Small intestine (tissue), 7 donors: Measurements from ENCODE around the gene RBM10. TPM values are rescaled to one million over a fixed set of nuclear protein-coding genes. Genes with fewer than 3 reads are reported as not detected.

Experiments used
- DNase-seq, 2 donors: peaks; one replicate each; pipeline versions ENCODE4 v3.0.0 to v3.0.0-alpha.2; 2013
- FAIRE-seq: peaks from 2 replicates; lab custom pipeline; 2012; peaks lifted over from hg19 to GRCh38; lab: Jason Lieb, UNC
- H3K27ac ChIP-seq, 3 donors: one replicate each; pipeline ENCODE4 v1.5.1; 2013; ENCODE audit warnings: low read length in 2 of 3, mild to moderate bottlenecking in 2 of 3, control low read depth in 1 of 3, inconsistent platforms in 1 of 3, low read depth in 1 of 3, moderate library complexity in 1 of 3
- H3K27me3 ChIP-seq, 3 donors: one replicate each; pipeline ENCODE4 v1.6.1; 2013; ENCODE audit warnings: low read length in 3 of 3, inconsistent platforms in 1 of 3; ENCODE audit not compliant: control insufficient read depth in 3 of 3, insufficient read depth in 3 of 3
- H3K36me3 ChIP-seq, 3 donors: one replicate each; pipeline ENCODE4 v1.6.1; 2013; ENCODE audit warnings: low read length in 3 of 3, inconsistent platforms in 1 of 3, low read depth in 1 of 3, mild to moderate bottlenecking in 1 of 3, moderate library complexity in 1 of 3; ENCODE audit not compliant: control insufficient read depth in 3 of 3, insufficient read depth in 2 of 3
- H3K4me1 ChIP-seq, 3 donors: one replicate each; pipeline ENCODE4 v1.6.1; 2013; ENCODE audit warnings: low read length in 2 of 3, inconsistent platforms in 1 of 3, low read depth in 1 of 3, mild to moderate bottlenecking in 1 of 3, moderate library complexity in 1 of 3; ENCODE audit not compliant: control insufficient read depth in 3 of 3, insufficient read depth in 2 of 3
- H3K4me3 ChIP-seq, 3 donors: one replicate each; pipeline ENCODE4 v1.5.1; 2013; ENCODE audit warnings: low read length in 3 of 3, control low read depth in 1 of 3, inconsistent platforms in 1 of 3, low read depth in 1 of 3, mild to moderate bottlenecking in 1 of 3, moderate library complexity in 1 of 3
- H3K9me3 ChIP-seq, 2 donors: one replicate each; pipeline ENCODE4 v1.6.1; 2013; ENCODE audit warnings: low read depth in 1 of 2, low read length in 1 of 2; ENCODE audit not compliant: control insufficient read depth in 2 of 2, insufficient read depth in 1 of 2
- WGBS, 3 donors: extraction: QIAGEN DNeasy Blood & Tissue Kit; methylation state at CpG; one replicate each; pipeline ENCODE4 v1.1.7; 2013; 5-methylcytosine and 5-hydroxymethylcytosine counted together
- polyA plus RNA-seq, 4 donors: library from polyadenylated mRNA; stranded (reverse) in 3 of 4; unstranded in 1 of 4; fragments of 200-250 nt in 3 of 4; fragments of 120-200 nt in 1 of 4; gene quantifications; one replicate each; pipeline versions ENCODE4 v1.2.1 to v1.2.3, GENCODE V29; 2013
- donor health status: healthy with polysubstance abuse.
- donor health status: control.
- donor health status: control.
- donor health status: Bipolar disorder and iron deficiency.
- donor health status: healthy.

Gene RBM10
- polyA plus RNA-seq, 4 donors = 27.8 to 41.2 (median 35.7) TPM

DNA sequence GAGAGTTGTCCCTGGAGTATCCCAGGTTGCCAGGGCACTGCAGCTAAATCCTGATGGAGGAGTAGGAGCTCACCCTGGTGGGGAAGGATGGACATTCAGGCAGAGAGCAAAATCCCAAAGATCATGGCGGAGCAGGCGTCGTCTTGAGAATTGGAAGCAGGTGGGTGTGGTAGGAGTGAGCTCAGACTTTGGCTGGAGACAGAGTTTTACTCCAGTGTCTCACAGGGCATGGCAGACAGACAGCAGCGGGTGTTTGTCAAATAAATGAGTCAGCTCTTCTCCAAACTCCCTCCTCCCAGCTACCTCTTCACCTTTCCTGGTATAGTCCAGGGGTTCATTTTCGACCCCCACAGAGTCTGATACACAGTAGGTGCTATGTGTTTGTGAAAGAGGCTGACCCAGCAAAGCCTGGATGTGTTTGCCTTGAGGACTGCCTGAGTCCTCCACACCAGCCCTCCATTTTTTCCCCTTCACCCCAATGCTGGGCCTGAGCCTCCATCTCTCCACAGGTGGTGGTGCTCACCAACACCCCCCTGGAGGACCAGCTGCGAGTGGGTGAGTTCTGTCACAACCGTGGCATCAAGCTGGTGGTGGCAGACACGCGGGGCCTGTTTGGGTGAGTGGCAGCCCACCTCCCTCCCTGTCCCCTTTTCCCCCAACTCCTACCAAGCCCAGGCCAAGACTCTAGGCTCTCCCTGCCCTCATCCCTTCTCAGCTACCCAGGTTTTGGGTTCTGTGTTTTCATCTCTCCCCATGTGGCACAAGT is 55.5 kb downstream of the RBM10 start:
- H3K36me3 ChIP-seq = peaks cover 12 to 84% (median 44%) of the 10 kb centered on the region in 3 donors
- peak overlapping the region in 2 of 3 donors; percentile 31 to 69 for H3K27ac ChIP-seq
- peaks cover 0 to 46% (median 5%) of the 10 kb centered on the region in 3 donors for H3K4me1 ChIP-seq
- 57 to 80% (median 65%) methylated on average over 8 to 9 of the region's 9 CpGs for WGBS, 3 donors
- DNase-seq (peak; percentile 34 to 68), FAIRE-seq (no peak)
- H3K4me3 ChIP-seq = no peak overlapping the region
- no peaks in the 10 kb centered on the region for H3K9me3 ChIP-seq
- H3K27me3 ChIP-seq = no peaks in the 10 kb centered on the region

DNA sequence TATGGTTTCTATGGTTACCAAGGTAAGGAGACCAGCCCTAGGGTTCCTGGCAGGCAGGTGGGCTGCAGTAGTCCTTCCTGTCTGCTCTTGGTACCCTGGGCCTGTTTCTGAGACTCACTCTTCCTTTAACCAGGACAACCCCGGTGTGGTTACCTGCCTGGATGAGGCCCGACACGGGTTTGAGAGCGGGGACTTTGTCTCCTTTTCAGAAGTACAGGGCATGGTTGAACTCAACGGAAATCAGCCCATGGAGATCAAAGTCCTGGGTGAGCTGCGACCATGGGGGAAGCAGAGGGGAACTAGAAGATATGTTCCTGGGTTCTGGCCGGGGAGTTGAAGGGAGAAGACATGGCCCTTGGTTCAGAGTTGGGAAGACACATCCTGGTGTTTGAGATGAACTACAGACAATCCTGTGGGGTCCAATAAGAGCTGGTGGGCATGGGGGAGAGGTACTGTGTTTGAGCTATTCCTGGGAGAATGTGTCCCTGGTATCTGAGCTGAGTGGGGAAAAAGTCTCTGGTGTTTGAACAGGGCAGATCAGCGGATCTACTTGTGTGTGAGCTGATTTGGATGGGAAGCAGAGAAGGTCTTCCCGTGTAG is 56.4 kb downstream of the RBM10 start:
- Histone ChIP-seq H3K9me3 (no peaks in the 10 kb centered on the region), H3K27me3 (no peaks in the 10 kb centered on the region), H3K36me3 (peaks cover 16 to 83% (median 51%) of the 10 kb centered on the region in 3 donors), H3K4me1 (peaks cover 0 to 37% (median 0%) of the 10 kb centered on the region in 3 donors), H3K27ac (peak overlapping the region in 2 of 3 donors; percentile 31 to 69), H3K4me3 (no peak overlapping the region)
- 57 to 70% (median 69%) methylated on average over 8 to 9 of the region's 9 CpGs for WGBS, 3 donors
- no peak for FAIRE-seq
- peak in 1 of 2 donors; percentile 63 for DNase-seq

DNA sequence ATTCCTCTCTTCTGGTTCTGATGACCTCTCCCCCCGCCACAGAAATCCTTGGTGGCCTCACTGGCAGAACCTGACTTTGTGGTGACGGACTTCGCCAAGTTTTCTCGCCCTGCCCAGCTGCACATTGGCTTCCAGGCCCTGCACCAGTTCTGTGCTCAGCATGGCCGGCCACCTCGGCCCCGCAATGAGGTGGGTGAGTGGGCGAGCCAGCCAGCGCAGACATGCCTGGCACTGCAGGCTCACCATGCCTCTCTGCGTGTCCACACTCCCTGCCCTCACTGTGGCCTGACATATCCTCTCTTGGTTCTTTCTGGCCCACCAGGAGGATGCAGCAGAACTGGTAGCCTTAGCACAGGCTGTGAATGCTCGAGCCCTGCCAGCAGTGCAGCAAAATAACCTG is 57.3 kb downstream of the RBM10 start:
- WGBS, 3 donors = 94 to 98% (median 97%) methylated on average over 11 of the region's 11 CpGs
- H3K36me3 ChIP-seq = peaks cover 18 to 86% (median 57%) of the 10 kb centered on the region in 3 donors
- FAIRE-seq = no peak

DNA sequence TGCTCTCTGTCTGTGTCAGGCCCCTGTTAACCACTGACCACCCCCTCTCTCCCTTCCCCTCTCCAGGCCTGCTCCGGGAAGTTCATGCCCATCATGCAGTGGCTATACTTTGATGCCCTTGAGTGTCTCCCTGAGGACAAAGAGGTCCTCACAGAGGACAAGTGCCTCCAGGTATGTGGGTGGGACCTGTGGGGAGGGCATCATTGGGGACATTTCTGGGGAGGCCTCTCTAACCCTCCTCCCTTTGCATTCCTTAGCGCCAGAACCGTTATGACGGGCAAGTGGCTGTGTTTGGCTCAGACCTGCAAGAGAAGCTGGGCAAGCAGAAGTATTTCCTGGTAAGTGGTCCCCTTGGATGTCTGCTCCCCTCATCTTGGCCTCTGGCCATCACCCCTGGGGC is 57.9 kb downstream of the RBM10 start:
- whole genome bisulfite sequencing, 3 donors = 69 to 100% (median 89%) methylated on average over 1 to 4 of the region's 4 CpGs
- peaks cover 19 to 83% (median 57%) of the 10 kb centered on the region in 3 donors for H3K36me3 ChIP-seq
- no peak for FAIRE-seq
- no peak for DNase-seq
- no peaks in the 10 kb centered on the region for H3K9me3 ChIP-seq
- no peak overlapping the region for H3K4me3 ChIP-seq
- no peaks in the 10 kb centered on the region for H3K27me3 ChIP-seq
- peaks cover 0 to 31% (median 0%) of the 10 kb centered on the region in 3 donors for H3K4me1 ChIP-seq
- H3K27ac ChIP-seq = no peak overlapping the region

More for the DNA sequence above, 57.3 kb downstream of the RBM10 start:
- no peaks in the 10 kb centered on the region for H3K9me3 ChIP-seq
- no peaks in the 10 kb centered on the region for H3K27me3 ChIP-seq
- H3K27ac ChIP-seq = no peak overlapping the region
- H3K4me3 ChIP-seq = no peak overlapping the region
- DNase-seq = no peak
- H3K4me1 ChIP-seq = peaks cover 0 to 35% (median 0%) of the 10 kb centered on the region in 3 donors

DNA sequence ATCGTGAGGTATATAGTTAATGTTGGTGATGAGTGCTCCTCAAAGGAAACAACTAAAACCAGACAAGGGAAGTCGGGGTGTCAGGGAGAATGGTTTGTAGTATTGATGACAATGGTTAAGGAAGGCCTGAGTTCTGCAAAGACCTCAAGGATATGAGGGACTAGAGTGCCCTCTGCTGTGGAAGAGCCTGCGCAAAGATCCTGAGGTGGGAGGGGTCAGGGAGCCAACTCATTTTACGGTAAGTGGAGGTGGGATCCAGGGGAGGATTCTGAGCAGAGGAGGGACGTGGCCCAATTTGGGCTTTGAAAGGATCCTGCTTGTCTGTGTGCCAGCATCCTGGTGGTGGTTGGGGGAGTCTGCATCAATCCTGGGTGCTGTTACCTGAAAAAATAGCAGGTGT is 59.9 kb downstream of the RBM10 start:
- peaks cover 0 to 19% (median 0%) of the 10 kb centered on the region in 3 donors for H3K4me1 ChIP-seq
- H3K36me3 ChIP-seq = peaks cover 22 to 81% (median 52%) of the 10 kb centered on the region in 3 donors
- H3K27me3 ChIP-seq = no peaks in the 10 kb centered on the region
- no peak overlapping the region for H3K4me3 ChIP-seq
- 74 to 92% (median 80%) methylated on average over 5 of the region's 5 CpGs for WGBS, 3 donors
- DNase-seq (no peak), FAIRE-seq (no peak)
- H3K9me3 ChIP-seq = no peaks in the 10 kb centered on the region
- H3K27ac ChIP-seq = no peak overlapping the region

DNA sequence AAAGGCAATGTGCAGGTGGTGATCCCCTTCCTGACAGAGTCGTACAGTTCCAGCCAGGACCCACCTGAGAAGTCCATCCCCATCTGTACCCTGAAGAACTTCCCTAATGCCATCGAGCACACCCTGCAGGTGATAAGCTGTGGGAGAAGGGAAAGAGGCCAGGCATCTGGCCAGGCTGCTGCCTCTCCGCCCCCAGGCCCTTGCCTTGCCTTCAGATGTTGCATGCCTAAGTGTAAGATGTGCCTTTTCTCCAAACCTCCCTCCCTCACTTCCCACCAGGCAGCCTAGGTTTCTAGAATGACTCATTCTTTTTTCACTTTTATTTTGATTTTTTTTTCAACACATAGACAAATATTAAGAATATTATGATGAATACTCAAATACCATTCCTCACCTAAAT is 61.3 kb downstream of the RBM10 start:
- 64 to 84% (median 80%) methylated on average over 3 of the region's 3 CpGs for WGBS, 3 donors
- no peak for DNase-seq
- Histone ChIP-seq H3K27ac (no peak overlapping the region), H3K27me3 (no peaks in the 10 kb centered on the region), H3K4me1 (peaks cover 0 to 6% (median 0%) of the 10 kb centered on the region in 3 donors), H3K9me3 (no peaks in the 10 kb centered on the region), H3K36me3 (peaks cover 19 to 79% (median 52%) of the 10 kb centered on the region in 3 donors), H3K4me3 (no peak overlapping the region)
- no peak for FAIRE-seq

DNA sequence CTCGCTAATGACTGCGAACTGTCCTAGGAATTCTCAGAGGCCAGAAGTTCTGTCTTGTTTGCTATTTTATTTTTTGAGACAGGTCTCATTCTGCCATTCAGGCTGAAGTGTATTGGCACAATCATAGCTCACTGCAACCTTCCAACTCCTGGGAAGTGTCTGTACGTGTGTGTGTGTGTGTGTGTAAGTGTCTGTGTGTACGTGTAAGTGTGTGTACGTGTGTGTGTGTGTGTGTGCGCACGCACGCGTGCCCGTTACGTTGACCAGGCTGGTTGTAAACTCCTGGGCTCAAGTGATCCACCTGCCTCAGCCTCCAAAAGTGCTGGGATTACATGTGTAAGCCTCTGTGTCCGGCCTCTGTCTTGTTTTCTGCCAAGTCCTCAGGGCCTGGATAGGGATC is 63.1 kb downstream of the RBM10 start:
- no peak overlapping the region for H3K27ac ChIP-seq
- H3K36me3 ChIP-seq = peaks cover 16 to 71% (median 52%) of the 10 kb centered on the region in 3 donors
- no peaks in the 10 kb centered on the region for H3K4me1 ChIP-seq
- no peaks in the 10 kb centered on the region for H3K9me3 ChIP-seq
- 84 to 90% (median 89%) methylated on average over 12 of the region's 12 CpGs for WGBS, 3 donors
- H3K27me3 ChIP-seq = no peaks in the 10 kb centered on the region
- FAIRE-seq = no peak
- DNase-seq = no peak
- H3K4me3 ChIP-seq = no peak overlapping the region

DNA sequence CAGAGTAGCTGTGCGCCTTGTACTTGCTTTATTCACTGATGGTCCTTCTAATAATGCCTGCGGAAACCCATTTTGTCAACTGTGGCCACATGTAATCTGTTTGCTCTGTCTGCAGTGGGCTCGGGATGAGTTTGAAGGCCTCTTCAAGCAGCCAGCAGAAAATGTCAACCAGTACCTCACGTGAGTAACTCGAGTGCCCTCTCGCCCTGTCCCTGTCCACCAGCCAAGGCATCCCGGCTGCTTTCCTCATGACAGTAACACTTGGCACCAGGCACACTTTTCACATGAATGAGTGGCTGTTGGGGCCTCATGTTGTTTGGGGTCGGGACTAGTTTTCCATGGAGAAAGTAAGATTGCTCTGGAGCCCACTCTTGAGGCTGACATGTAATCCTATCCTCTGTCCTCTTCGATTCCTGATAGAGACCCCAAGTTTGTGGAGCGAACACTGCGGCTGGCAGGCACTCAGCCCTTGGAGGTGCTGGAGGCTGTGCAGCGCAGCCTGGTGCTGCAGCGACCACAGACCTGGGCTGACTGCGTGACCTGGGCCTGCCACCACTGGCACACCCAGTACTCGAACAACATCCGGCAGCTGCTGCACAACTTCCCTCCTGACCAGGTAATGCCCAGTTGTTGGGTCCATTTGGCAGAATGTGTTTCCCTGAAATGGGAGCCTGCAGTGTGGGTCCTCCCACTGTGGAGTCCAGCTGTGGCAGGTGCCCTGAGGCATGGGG is 64.7 kb downstream of the RBM10 start:
- no peaks in the 10 kb centered on the region for H3K4me1 ChIP-seq
- no peak for FAIRE-seq

More for the DNA sequence above, 64.7 kb downstream of the RBM10 start:
- DNase-seq = no peak
- peaks cover 18 to 72% (median 45%) of the 10 kb centered on the region in 3 donors for H3K36me3 ChIP-seq
- no peaks in the 10 kb centered on the region for H3K27me3 ChIP-seq
- H3K27ac ChIP-seq = no peak overlapping the region
- 92 to 99% (median 93%) methylated on average over 16 of the region's 16 CpGs for WGBS, 3 donors
- H3K9me3 ChIP-seq = no peaks in the 10 kb centered on the region
- no peak overlapping the region for H3K4me3 ChIP-seq
